Epithelial cell of esophagus (primary cell): Measurements from ENCODE around the gene LRRK1.

ENCODE experiments used
- DNase-seq: peaks from one replicate; pipeline ENCODE4 v3.0.0; 2010; ENCODE audit warnings: low read depth
- H3K4me3 ChIP-seq: 2 replicates; pipeline ENCODE4 v1.5.1; 2011; ENCODE audit warnings: mild to moderate bottlenecking, low read length, control low read depth
- CTCF ChIP-seq: IDR thresholded peaks from 2 replicates; pipeline ENCODE4 v1.5.1; 2011; ENCODE audit warnings: low read depth, mild to moderate bottlenecking, low read length, control low read depth, inconsistent platforms; ENCODE audit not compliant: insufficient read depth; ENCODE audit errors: missing control alignments

LRRK1 gene

GRCh38 chr15:101049282-101049681 lies 130.1 kb downstream of the LRRK1 start:
- no peak overlapping the region for H3K4me3 ChIP-seq
- no peak for DNase-seq
- TF ChIP-seq CTCF, result no peak

DNA sequence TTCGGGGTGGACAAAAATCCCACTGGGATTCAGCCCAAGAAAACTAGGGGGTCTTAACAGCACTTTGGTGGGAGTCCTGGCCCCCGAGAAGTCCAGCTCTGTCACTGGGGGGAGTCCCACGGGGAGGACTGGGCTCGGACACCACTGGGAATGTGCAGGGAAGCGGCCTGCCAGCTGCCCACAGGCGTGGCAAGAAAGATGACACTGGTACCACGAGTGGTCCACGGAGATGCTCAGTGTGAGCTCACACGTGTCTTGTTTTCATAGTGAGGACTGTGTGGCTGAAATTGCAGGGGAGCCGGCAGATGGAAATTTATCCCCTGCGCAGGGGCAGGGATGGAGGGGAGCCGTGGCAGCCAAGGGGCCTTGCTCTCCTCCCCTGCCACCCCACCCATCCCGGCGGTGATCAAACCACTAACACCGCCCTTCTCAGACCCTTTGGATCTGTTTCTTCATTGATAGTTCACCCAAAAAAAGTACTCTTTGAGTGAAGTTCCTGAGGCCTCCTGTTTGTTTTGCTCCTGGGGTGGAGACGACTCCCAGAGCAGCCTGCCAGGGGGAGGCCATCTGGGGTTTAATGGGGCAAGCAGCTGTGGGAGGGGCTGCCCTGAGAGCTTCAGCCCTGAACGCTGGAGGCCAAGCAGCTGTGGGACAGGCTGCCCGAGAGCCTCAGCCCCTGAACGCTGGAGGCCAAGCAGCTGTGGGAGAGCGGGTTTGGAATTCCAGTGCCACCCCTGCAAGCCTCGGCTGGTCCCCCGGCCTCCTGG lies 130.9 kb downstream of the LRRK1 start:
- no peak for TF ChIP-seq CTCF
- DNase-seq, result no peak
- H3K4me3 ChIP-seq, result no peak overlapping the region

GRCh38 chr15:101050623-101051290 lies 131.6 kb downstream of the LRRK1 start:
- no peak for DNase-seq
- TF ChIP-seq CTCF, result no peak
- H3K4me3 ChIP-seq, result no peak overlapping the region

DNA sequence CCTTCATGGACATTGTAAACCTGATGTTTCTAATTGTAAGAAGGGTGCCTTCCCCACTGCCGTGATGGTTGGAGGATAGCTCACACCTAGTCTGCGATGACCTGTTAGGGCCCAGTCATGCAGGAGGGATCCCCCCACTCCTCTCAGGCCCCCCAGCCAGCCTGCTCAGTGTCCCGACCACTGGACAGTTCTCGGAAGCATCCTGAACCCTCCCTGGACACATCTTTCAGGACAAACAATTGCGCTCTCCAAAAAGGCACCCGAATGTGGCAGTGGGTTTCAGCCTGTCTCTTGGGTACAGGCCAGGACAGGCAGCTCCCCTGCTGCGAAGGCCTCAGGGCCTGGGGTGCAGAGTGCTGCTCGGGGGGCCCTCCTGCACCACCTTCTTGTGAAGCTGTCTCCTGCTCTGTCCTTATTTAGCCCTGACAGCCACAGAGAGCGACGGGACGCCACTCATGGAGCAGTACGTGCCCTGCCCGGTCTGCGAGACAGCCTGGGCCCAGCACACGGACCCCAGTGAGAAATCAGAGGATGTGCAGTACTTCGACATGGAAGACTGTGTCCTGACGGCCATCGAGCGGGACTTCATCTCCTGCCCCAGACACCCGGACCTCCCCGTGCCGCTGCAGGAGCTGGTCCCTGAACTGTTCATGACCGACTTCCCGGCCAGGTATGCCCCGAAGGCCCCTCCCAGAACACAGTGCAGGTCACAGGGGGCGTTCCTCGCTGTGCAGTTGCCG lies 132.3 kb downstream of the LRRK1 start:
- H3K4me3 ChIP-seq, result no peak overlapping the region
- no peak for DNase-seq
- TF ChIP-seq CTCF, result no peak

GRCh38 chr15:101052031-101052620 lies 133.0 kb downstream of the LRRK1 start:
- no peak for TF ChIP-seq CTCF
- H3K4me3 ChIP-seq, result no peak overlapping the region
- DNase-seq, result no peak

DNA sequence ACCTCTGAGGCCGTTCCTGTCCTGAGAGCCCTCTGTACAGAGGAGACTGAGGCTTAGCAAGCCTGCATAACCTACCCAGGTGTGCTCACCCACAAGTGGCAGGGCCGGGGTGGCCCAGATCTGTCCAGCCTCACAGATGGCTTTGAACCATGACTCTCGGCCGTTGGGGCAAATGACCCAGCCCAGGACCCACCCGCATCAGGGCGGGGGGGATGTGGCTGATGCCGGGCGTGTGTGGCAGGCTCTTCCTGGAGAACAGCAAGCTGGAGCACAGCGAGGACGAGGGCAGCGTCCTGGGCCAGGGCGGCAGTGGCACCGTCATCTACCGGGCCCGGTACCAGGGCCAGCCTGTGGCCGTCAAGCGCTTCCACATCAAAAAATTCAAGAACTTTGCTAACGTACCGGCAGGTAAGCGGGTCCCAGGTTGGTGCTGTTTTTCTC lies 133.5 kb downstream of the LRRK1 start:
- TF ChIP-seq CTCF, result no peak
- no peak overlapping the region for H3K4me3 ChIP-seq
- no peak for DNase-seq
